GM06990 (cell line): ENCODE results near the gene CFAP69.
A peak's percentile ranks its signal among the peaks of the same experiment; 100 is the strongest.

Experiments used
- DNase-seq: peaks from one replicate; pipeline ENCODE4 v3.0.0-alpha.2; 2011; ENCODE audit not compliant: insufficient read length; ENCODE audit errors: extremely low read depth
- H3K27me3 ChIP-seq: replicated peaks from 2 replicates; pipeline ENCODE4 v1.6.0; 2011; ENCODE audit warnings: low read length; ENCODE audit not compliant: control insufficient read depth, insufficient read depth
- H3K36me3 ChIP-seq: 2 replicates; pipeline ENCODE4 v1.5.1; 2011; ENCODE audit warnings: low read length; ENCODE audit not compliant: control insufficient read depth, insufficient read depth
- H3K4me3 ChIP-seq: replicated peaks from 2 replicates; pipeline ENCODE4 v1.5.1; 2011; ENCODE audit warnings: low read depth, mild to moderate bottlenecking, control low read depth, low read length
- CTCF ChIP-seq: IDR thresholded peaks from 2 replicates; pipeline ENCODE4 v1.5.1; 2011; ENCODE audit warnings: low read length, control low read depth, mild to moderate bottlenecking, inconsistent platforms; ENCODE audit not compliant: insufficient read depth, poor library complexity, severe bottlenecking

The CFAP69 gene

GRCh38 chr7:90313907-90314306, 68.9 kb downstream of the CFAP69 start:
- H3K27me3 ChIP-seq: no peaks in the 10 kb centered on the region
- TF ChIP-seq CTCF: no peak
- no peaks in the 10 kb centered on the region for H3K36me3 ChIP-seq
- no peak overlapping the region for H3K4me3 ChIP-seq
- no peak for DNase-seq

GRCh38 chr7:90320014-90320413, 75.0 kb downstream of the CFAP69 start:
- Histone ChIP-seq H3K4me3 (no peak overlapping the region), H3K27me3 (no peaks in the 10 kb centered on the region), H3K36me3 (no peaks in the 10 kb centered on the region)
- no peak for DNase-seq
- no peak for TF ChIP-seq CTCF

DNA sequence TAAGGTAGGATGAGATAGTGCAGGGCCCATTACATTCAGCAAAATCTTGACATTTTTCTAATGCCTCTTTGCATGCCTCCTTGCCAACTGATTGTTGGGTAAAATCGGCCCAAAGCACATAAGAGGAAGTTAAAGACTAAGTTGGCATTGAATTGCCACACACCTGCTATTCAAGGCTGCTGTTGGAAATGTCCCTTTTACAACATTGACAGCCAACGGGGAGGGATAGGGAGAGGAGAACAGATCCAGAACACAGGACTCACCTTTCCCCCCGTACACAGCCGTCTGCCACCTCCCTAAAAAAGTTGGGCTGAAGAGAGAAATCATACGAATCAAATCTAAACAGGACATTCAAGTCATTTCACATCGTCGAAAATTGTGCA, 75.4 kb downstream of the CFAP69 start:
- DNase-seq: no peak
- Histone ChIP-seq H3K4me3 (no peak overlapping the region), H3K27me3 (no peaks in the 10 kb centered on the region), H3K36me3 (no peaks in the 10 kb centered on the region)
- no peak for TF ChIP-seq CTCF

GRCh38 chr7:90320801-90321494, 76.0 kb downstream of the CFAP69 start, which contains the start of gene FAM237B:
TSS of gene FAM237B (minus strand) at chr7:90321304. CDS start at chr7:90319748, 1,556 bp downstream.
- Histone ChIP-seq H3K36me3 (no peaks in the 10 kb centered on the region), H3K4me3 (no peak within 1 kb of the TSS), H3K27me3 (no peaks in the 10 kb centered on the region)
- DNase-seq: peak; percentile 17
- no peak for TF ChIP-seq CTCF

GRCh38 chr7:90322837-90323236, 77.9 kb downstream of the CFAP69 start:
- no peak for TF ChIP-seq CTCF
- DNase-seq: no peak
- Histone ChIP-seq H3K27me3 (no peaks in the 10 kb centered on the region), H3K36me3 (no peaks in the 10 kb centered on the region), H3K4me3 (no peak overlapping the region)

DNA sequence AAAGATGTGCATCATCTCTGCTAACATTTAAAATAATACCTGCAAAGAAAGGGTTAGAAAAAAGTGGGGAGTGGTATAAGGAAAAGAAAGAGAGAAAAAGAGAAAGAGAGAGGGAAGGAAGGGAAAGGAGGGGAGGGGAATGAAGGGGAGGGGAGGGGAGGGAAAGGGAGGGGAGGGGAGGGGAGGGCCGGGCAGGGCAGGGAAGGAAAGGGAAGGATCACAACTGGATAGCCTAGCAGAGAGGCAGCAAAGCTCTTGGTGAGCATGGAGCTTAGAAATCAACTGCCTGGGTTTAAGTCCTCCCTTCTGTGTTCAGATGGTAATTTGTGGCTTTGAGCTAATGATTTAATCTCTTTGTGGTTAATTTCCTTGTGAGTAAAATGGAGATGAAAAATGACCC, 81.5 kb downstream of the CFAP69 start:
- H3K27me3 ChIP-seq: no peaks in the 10 kb centered on the region
- TF ChIP-seq CTCF: no peak
- DNase-seq: no peak
- no peaks in the 10 kb centered on the region for H3K36me3 ChIP-seq
- H3K4me3 ChIP-seq: no peak overlapping the region
